ENCODE results near the gene NELL1.

Gene NELL1

GRCh38 chr11:20962581-20962980 is 293.2 kb downstream of the NELL1 start:
- no peak overlapping the region for H3K4me3 ChIP-seq (replicated peaks; ENCODE audit: low read depth, low read length)
- DNase-seq (ENCODE audit: low read depth): no peak
- TF ChIP-seq CTCF (IDR thresholded peaks at IDR 0.05; ENCODE audit: low read length, missing control alignments): no peak

GRCh38 chr11:20963596-20963995 is 294.2 kb downstream of the NELL1 start:
- no peak for TF ChIP-seq CTCF (IDR thresholded peaks at IDR 0.05; ENCODE audit: low read length, missing control alignments)
- no peak for DNase-seq (ENCODE audit: low read depth)
- H3K4me3 ChIP-seq (replicated peaks; ENCODE audit: low read depth, low read length): no peak overlapping the region

- no peak for DNase-seq (ENCODE audit: low read depth)
- no peak overlapping the region for H3K4me3 ChIP-seq (replicated peaks; ENCODE audit: low read depth, low read length)
- TF ChIP-seq CTCF (IDR thresholded peaks at IDR 0.05; ENCODE audit: low read length, missing control alignments): no peak
Observed at GRCh38 chr11:20964985-20965384, 295.6 kb downstream of the NELL1 start.

GRCh38 chr11:20966489-20966888 is 297.1 kb downstream of the NELL1 start:
- no peak for TF ChIP-seq CTCF (IDR thresholded peaks at IDR 0.05; ENCODE audit: low read length, missing control alignments)
- H3K4me3 ChIP-seq (replicated peaks; ENCODE audit: low read depth, low read length): no peak overlapping the region
- DNase-seq (ENCODE audit: low read depth): no peak

GRCh38 chr11:20973940-20974559 is 304.7 kb downstream of the NELL1 start:
- no peak for TF ChIP-seq CTCF (IDR thresholded peaks at IDR 0.05; ENCODE audit: low read length, missing control alignments)
- DNase-seq (ENCODE audit: low read depth): no peak

GRCh38 chr11:20980736-20981135 is 311.4 kb downstream of the NELL1 start:
- no peak for TF ChIP-seq CTCF (IDR thresholded peaks at IDR 0.05; ENCODE audit: low read length, missing control alignments)
- DNase-seq (ENCODE audit: low read depth): no peak
- H3K4me3 ChIP-seq (replicated peaks; ENCODE audit: low read depth, low read length): no peak overlapping the region

More at GRCh38 chr11:20973940-20974559, 304.7 kb downstream of the NELL1 start:
- H3K4me3 ChIP-seq (replicated peaks; ENCODE audit: low read depth, low read length): no peak overlapping the region

GRCh38 chr11:20990447-20990846 is 321.1 kb downstream of the NELL1 start:
- TF ChIP-seq CTCF (IDR thresholded peaks at IDR 0.05; ENCODE audit: low read length, missing control alignments): no peak
- no peak overlapping the region for H3K4me3 ChIP-seq (replicated peaks; ENCODE audit: low read depth, low read length)
- no peak for DNase-seq (ENCODE audit: low read depth)
